Activated T-cell treated with anti-CD3 and anti-CD28 coated beads for 1 hour (primary cell): Measurements from ENCODE around the gene ARMC8.
"Not testable (repeated sequence)": the region's sequence is repeated elsewhere in the genome, so short reads cannot be mapped to it uniquely, and the experiment has no call there.

ENCODE experiments used
- DNase-seq: peaks from one replicate; pipeline ENCODE4 v3.0.0-alpha.2; 2020; ENCODE audit warnings: low read depth

Gene ARMC8

GRCh38 chr3:138187296-138188012 lies at the start of gene ARMC8:
Gene ARMC8 (plus strand): TSS chr3:138187301. CDS start chr3:138187555, 254 bp downstream.
- DNase-seq: no peak

- DNase-seq: no peak
These were observed 49.2 kb upstream of the ARMC8 start for GRCh38 chr3:138137861-138138260.

DNA sequence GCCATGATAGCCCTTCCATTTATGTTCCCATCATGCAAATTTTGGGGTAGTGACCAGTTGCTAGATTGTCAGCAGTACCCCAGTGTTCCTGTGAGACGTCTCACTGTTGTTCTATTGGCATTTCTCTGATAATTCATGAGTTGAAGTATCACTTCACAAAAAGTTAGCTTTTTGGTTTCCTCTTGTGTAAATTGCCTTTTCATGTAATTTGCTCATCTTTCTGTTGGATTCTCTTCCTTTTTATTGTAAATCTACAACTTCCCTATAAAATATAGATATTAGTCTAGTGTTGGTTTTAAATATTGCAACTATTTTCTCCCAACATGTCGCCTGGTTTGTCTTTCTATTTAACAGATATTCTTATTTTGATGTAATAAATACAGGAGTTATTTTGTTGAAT lies 47.4 kb upstream of the ARMC8 start:
- no peak for DNase-seq

DNA sequence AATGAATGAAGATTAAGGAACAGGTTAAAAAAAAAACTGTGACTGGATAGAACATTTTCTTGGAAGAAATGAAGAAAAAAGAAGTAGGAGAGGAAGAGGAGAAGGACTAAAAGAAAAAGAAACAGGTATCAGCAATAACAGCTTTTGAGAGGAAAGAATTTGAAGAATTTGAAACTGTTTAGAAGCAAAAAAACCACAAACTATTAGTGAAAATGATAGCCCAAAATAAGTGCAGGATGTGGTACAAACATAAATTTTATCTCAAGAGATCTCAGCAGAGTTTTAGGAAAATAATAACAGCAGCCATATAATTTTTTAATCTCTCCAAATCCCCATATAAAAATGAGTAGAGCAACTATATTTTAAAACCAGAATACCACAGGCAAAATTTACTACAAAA lies 46.2 kb upstream of the ARMC8 start:
- no peak for DNase-seq

- not testable (repeated sequence) for DNase-seq
These were observed 44.9 kb upstream of the ARMC8 start for GRCh38 chr3:138142181-138142580.

GRCh38 chr3:138148503-138148902 lies 38.6 kb upstream of the ARMC8 start:
- DNase-seq: no peak

DNA sequence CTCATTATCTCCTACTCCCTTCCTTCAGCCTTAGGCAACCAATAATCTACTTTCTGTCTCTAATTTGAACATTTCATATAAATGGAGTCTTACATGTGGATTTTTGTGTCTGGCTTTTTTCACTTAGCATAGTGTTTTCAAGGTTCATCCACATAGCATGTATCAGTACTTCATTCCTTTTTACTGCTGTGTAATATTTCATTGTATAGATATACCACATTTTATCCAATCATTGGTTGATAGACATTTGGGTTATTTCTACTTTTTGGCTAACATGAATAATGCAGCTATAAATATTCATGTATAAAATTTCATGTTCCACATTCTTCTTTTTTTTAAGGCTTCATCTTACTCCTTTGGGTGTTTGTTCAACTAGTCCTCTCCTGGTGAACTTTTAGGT lies 32.6 kb upstream of the ARMC8 start:
- DNase-seq: no peak

GRCh38 chr3:138157743-138158142 lies 29.4 kb upstream of the ARMC8 start:
- DNase-seq: no peak

GRCh38 chr3:138165061-138165460 lies 22.0 kb upstream of the ARMC8 start:
- no peak for DNase-seq

DNA sequence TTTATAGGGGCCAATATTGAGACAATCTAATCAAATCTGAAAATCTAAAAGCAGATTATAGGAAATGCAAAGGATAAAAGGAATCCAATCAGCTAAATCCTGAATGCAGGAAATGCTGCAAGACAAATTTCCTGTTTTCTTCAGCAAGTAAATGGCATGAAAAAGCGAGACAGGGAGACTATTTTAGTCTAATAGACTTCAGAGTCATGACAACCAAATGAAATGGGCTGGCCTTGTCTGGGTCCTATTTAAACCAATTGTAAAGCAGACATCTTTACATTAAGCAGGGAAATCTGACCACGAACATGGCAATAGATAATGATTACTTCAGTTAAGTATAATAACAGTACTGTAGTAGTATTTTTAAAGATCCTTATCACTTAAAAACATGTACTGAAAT lies 14.5 kb upstream of the ARMC8 start:
- DNase-seq: no peak

- DNase-seq: no peak
These were observed 13.2 kb upstream of the ARMC8 start for GRCh38 chr3:138173769-138174420.

- peak; percentile 55 for DNase-seq
These were observed 12.5 kb upstream of the ARMC8 start, which contains the start of gene DBR1 for GRCh38 chr3:138174421-138175131. Gene DBR1 (minus strand): TSS chr3:138174921. CDS start chr3:138174795, 126 bp downstream.

GRCh38 chr3:138180375-138181029 lies 6.6 kb upstream of the ARMC8 start:
- no peak for DNase-seq

GRCh38 chr3:138184994-138185393 lies 2.1 kb upstream of the ARMC8 start:
- no peak for DNase-seq

GRCh38 chr3:138186221-138186620 lies 880 bp upstream of the ARMC8 start:
- no peak for DNase-seq

- DNase-seq: peak; percentile 82
These were observed 252 bp upstream of the ARMC8 start for GRCh38 chr3:138186803-138187295.

DNA sequence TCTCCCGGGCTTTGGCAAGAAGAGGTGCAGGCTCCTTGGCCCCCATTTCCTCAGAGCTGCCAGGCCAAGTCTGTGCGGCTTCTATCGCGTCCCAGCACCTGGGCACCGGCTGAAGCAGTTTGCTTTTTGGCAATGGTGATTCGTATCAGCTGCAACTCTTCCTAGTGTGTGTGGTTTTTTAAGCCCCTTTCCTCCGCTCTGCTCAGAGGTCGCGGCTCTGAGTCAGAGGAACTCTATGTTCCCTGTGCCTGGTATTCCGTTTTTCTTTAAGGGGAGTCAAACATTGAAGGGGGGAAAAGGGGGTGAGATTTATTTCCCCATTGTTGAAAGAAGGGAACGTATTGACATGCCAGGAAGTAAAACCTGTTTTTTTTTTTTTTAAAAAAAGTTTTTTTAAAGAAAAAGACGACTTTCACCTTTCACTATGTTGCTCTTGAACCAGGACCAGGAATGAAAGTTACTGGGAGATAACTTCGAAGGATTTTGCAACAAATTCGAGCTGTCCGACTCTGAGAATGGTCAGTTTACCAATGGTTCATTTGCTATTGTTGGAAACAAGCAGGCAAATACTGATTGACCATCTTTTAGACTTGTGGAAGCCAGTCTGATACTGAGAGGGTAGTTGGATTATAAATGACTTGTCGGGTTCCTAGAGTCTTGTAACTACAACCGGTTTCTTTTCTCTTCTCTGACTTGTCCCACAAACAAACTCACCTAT lies 1.1 kb downstream of the ARMC8 start:
- DNase-seq: no peak

DNA sequence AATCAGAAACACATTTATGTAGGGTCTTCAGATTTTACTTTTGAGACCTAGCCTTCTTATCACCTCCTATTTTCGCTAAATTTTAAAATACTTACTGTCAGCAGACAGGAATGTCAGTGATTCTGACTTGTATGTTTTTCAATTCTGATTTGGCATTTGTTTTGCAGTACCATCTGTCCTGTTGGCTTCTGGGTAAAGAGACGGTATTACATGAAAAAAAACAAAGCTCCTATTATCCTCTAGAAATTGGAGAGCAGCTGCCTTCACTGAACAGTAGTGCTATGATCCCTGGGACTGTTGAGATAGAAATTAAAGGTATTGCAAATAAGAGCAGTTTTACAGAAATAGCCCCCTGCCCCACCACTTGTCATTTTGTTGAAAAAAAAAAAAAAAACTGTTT lies 8.4 kb downstream of the ARMC8 start:
- DNase-seq: no peak

- no peak for DNase-seq
These were observed 8.9 kb downstream of the ARMC8 start for GRCh38 chr3:138196023-138196422.

GRCh38 chr3:138197058-138197457 lies 10.0 kb downstream of the ARMC8 start:
- DNase-seq: no peak

GRCh38 chr3:138197524-138197923 lies 10.4 kb downstream of the ARMC8 start:
- DNase-seq: no peak

GRCh38 chr3:138199851-138200250 lies 12.8 kb downstream of the ARMC8 start:
- DNase-seq: no peak
